B cell (primary cell): Measurements from ENCODE around the gene BBOX1. TPM values are rescaled to one million over a fixed set of nuclear protein-coding genes. Genes with fewer than 3 reads are reported as not detected.

Source experiments
- ATAC-seq: fragments of 200-7000 bp; cut with Tn5 transposase; one replicate; pipeline ENCODE4 v1.10.0; 2021; ENCODE audit warnings: low read depth, mild to moderate bottlenecking, moderate number of reproducible peaks, moderate library complexity
- CTCF ChIA-PET: fragments of 350-600 bp; sonication (Branson Sonifier 250); formaldehyde crosslinking; loops from one replicate; lab custom pipeline; 2021; ENCODE audit warnings: antibody characterized with exemption, inconsistent platforms; lab: Charles Lee
- POLR2A ChIA-PET: fragments of 350-600 bp; sonication (Branson Sonifier 250); formaldehyde crosslinking; loops from one replicate; lab custom pipeline; 2021; ENCODE audit warnings: antibody characterized with exemption; lab: Charles Lee
- DNase-seq: peaks from one replicate; pipeline ENCODE4 v3.0.0; 2013
- H2AFZ ChIP-seq: 2 replicates; pipeline ENCODE4 v1.6.1; 2012; ENCODE audit warnings: mild to moderate bottlenecking, low read depth, low read length; ENCODE audit not compliant: insufficient read depth, poor library complexity, severe bottlenecking
- H3K27ac ChIP-seq, 2 donors: 1 replicate in 1 of 2; 2 replicates in 1 of 2; pipeline ENCODE4 v1.5.1; 2012 to 2013; ENCODE audit warnings: low read length in 2 of 2, mild to moderate bottlenecking in 2 of 2, moderate library complexity in 1 of 2
- H3K27me3 ChIP-seq, 4 experiments: fragments of 200-600 bp in 1 of 4; sonication (generic) in 1 of 4; replicated peaks in 1 of 4; 1 replicate in 2 of 4; 2 replicates in 2 of 4; pipeline versions ENCODE4 v1.6.1 to v1.7.0; 2013 to 2016; ENCODE audit warnings: low read length in 3 of 4, mild to moderate bottlenecking in 2 of 4, mixed read lengths in 1 of 4, moderate library complexity in 1 of 4; ENCODE audit not compliant: insufficient read depth in 4 of 4, control insufficient read depth in 3 of 4; ENCODE audit errors: control extremely low read depth in 1 of 4
- H3K36me3 ChIP-seq, 2 experiments: replicated peaks in 1 of 2; 1 replicate in 1 of 2; 2 replicates in 1 of 2; pipeline versions ENCODE4 v1.6.1 to v1.7.1; 2013; ENCODE audit warnings: low read length in 1 of 2; ENCODE audit not compliant: insufficient read depth in 2 of 2, control insufficient read depth in 1 of 2; ENCODE audit errors: control extremely low read depth in 1 of 2, extremely low read depth in 1 of 2
- H3K4me1 ChIP-seq, 2 donors: fragments of 200-600 bp in 1 of 2; sonication (generic) in 1 of 2; 1 replicate in 1 of 2; 2 replicates in 1 of 2; pipeline versions ENCODE4 v1.5.1 to v1.6.1; 2013 to 2017; ENCODE audit warnings: low read length in 2 of 2; ENCODE audit not compliant: control insufficient read depth in 2 of 2, insufficient read depth in 2 of 2
- H3K4me2 ChIP-seq: replicated peaks from 2 replicates; pipeline ENCODE3; 2012; ENCODE audit warnings: mild to moderate bottlenecking, low read depth, low read length; ENCODE audit not compliant: poor library complexity, severe bottlenecking
- H3K4me3 ChIP-seq, 5 experiments: fragments of 200-600 bp in 1 of 5; sonication (generic) in 1 of 5; 1 replicate in 3 of 5; 2 replicates in 2 of 5; pipeline versions ENCODE4 v1.5.1 to v1.7.0; 2011 to 2016; ENCODE audit warnings: low read length in 4 of 5, mild to moderate bottlenecking in 4 of 5, low read depth in 2 of 5, control low read depth in 1 of 5, moderate library complexity in 1 of 5; ENCODE audit not compliant: insufficient read depth in 1 of 5; ENCODE audit errors: control extremely low read depth in 1 of 5, extremely low read depth in 1 of 5
- H3K79me2 ChIP-seq: fragments of 200-600 bp; sonication (generic); one replicate; pipeline ENCODE4 v1.6.0; 2016; ENCODE audit warnings: low read length; ENCODE audit not compliant: control insufficient read depth, insufficient read depth
- H3K9ac ChIP-seq: fragments of 200-600 bp; sonication (generic); 2 replicates; pipeline ENCODE4 v1.6.1; 2017; ENCODE audit warnings: mild to moderate bottlenecking, low read length, moderate library complexity
- H3K9me3 ChIP-seq, 3 donors: one replicate each; pipeline versions ENCODE4 v1.6.1 to v1.7.1; 2013; ENCODE audit warnings: low read length in 2 of 3; ENCODE audit not compliant: control insufficient read depth in 2 of 3, insufficient read depth in 1 of 3; ENCODE audit errors: control extremely low read depth in 1 of 3
- H4K20me1 ChIP-seq: 2 replicates; pipeline ENCODE4 v1.6.0; 2012; ENCODE audit warnings: mild to moderate bottlenecking, low read length; ENCODE audit not compliant: insufficient read depth, control insufficient read depth, poor library complexity, severe bottlenecking
- H3K27ac Mint-ChIP-seq: one replicate; pipeline ENCODE4 v1.8.0; 2021; ENCODE audit warnings: mixed read lengths
- H3K27me3 Mint-ChIP-seq: one replicate; pipeline ENCODE4 v1.8.0; 2021; ENCODE audit warnings: mixed read lengths
- H3K4me1 Mint-ChIP-seq: one replicate; pipeline ENCODE4 v1.8.0; 2021; ENCODE audit warnings: mixed read lengths
- H3K4me3 Mint-ChIP-seq: one replicate; pipeline ENCODE4 v1.8.0; 2021; ENCODE audit warnings: mixed read lengths
- H3K9me3 Mint-ChIP-seq: one replicate; pipeline ENCODE4 v1.8.0; 2022; ENCODE audit warnings: mixed read lengths; ENCODE audit not compliant: insufficient read depth
- EZH2 ChIP-seq: IDR thresholded peaks from 2 replicates; pipeline ENCODE4 v1.6.1; 2012; ENCODE audit warnings: borderline replicate concordance, low read depth, mild to moderate bottlenecking, moderate library complexity, low read length; ENCODE audit not compliant: insufficient read depth, poor library complexity, severe bottlenecking
- WGBS: methylation state at CpG from one replicate; pipeline ENCODE4 v1.1.5; 2013; ENCODE audit warnings: missing lambda C conversion rate; ENCODE audit not compliant: insufficient coverage; 5-methylcytosine and 5-hydroxymethylcytosine counted together
- intact Hi-C: fragments of 100-400 bp; cut with micrococcal nuclease; formaldehyde crosslinking; loops from one replicate; pipeline ENCODE4 v1.10.0; 2022
- polyA plus RNA-seq: library from polyadenylated mRNA; depleted of rRNA; stranded (reverse); fragments of >200 nt; gene quantifications from 2 replicates; pipeline ENCODE4 v1.2.3, GENCODE V29; 2012
- total RNA-seq, 2 donors: library from RNA; stranded (reverse); fragments of 120-200 nt in 1 of 2; gene quantifications; 1 replicate in 1 of 2; 2 replicates in 1 of 2; pipeline versions ENCODE4 v1.2.3 to v1.2.4, GENCODE V29; 2013 to 2022
- TF ChIP-seq, protein P1 (sequence below): fragments of 200-600 bp; IDR thresholded peaks from one replicate; pipeline ENCODE4 v1.8.0; 2022; ENCODE audit warnings: antibody characterized with exemption, mild to moderate bottlenecking

BBOX1 gene
- total and polyA plus RNA-seq, 2 donors (not counting 1 experiment from before 2014, with no cell fraction given): not detected

DNA sequence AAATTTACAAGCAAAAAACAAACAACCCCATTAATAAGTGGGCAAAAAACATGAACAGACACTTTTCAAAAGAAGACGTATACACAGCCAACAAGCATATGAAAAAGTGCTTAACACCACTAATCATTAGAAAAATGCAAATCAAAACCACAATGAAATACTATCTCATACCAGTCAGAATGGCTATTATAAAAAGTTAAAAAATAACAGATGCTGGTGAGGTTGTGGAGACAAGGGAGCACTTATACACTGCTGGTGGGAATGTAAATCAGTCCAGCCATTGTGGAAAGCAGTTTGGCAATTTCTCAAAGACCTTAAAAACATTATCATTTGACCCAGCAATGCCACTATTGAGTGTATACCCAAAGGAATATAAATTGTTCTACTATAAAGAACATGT is 72.3 kb downstream of the BBOX1 start:
- WGBS: no CpG with 5 or more reads among the region's 1 CpG
- Histone ChIP-seq H3K36me3 (no peaks in the 10 kb centered on the region), H4K20me1 (no peaks in the 10 kb centered on the region), H3K27me3 (no peaks in the 10 kb centered on the region), H3K9ac (no peak overlapping the region), H3K9me3 (no peaks in the 10 kb centered on the region), H3K79me2 (no peaks in the 10 kb centered on the region), H3K4me2 (no peak overlapping the region), H3K27ac (no peak overlapping the region), H3K4me3 (no peak overlapping the region), H3K4me1 (no peaks in the 10 kb centered on the region), H2AFZ (no peak overlapping the region)
- CTCF ChIA-PET: no interaction called here
- H3K9me3 Mint-ChIP-seq: peaks cover 3% of the 10 kb centered on the region
- no peaks in the 10 kb centered on the region for H3K4me1 Mint-ChIP-seq
- intact Hi-C loops: no loop called here
- POLR2A ChIA-PET: no interaction called here
- TF ChIP-seq, protein P1, sequence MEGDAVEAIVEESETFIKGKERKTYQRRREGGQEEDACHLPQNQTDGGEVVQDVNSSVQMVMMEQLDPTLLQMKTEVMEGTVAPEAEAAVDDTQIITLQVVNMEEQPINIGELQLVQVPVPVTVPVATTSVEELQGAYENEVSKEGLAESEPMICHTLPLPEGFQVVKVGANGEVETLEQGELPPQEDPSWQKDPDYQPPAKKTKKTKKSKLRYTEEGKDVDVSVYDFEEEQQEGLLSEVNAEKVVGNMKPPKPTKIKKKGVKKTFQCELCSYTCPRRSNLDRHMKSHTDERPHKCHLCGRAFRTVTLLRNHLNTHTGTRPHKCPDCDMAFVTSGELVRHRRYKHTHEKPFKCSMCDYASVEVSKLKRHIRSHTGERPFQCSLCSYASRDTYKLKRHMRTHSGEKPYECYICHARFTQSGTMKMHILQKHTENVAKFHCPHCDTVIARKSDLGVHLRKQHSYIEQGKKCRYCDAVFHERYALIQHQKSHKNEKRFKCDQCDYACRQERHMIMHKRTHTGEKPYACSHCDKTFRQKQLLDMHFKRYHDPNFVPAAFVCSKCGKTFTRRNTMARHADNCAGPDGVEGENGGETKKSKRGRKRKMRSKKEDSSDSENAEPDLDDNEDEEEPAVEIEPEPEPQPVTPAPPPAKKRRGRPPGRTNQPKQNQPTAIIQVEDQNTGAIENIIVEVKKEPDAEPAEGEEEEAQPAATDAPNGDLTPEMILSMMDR: no peak
- no peak for TF ChIP-seq EZH2
- DNase-seq: no peak
- no peaks in the 10 kb centered on the region for H3K27me3 Mint-ChIP-seq
- no peak for ATAC-seq
- no peak overlapping the region for H3K4me3 Mint-ChIP-seq
- no peak overlapping the region for H3K27ac Mint-ChIP-seq

DNA sequence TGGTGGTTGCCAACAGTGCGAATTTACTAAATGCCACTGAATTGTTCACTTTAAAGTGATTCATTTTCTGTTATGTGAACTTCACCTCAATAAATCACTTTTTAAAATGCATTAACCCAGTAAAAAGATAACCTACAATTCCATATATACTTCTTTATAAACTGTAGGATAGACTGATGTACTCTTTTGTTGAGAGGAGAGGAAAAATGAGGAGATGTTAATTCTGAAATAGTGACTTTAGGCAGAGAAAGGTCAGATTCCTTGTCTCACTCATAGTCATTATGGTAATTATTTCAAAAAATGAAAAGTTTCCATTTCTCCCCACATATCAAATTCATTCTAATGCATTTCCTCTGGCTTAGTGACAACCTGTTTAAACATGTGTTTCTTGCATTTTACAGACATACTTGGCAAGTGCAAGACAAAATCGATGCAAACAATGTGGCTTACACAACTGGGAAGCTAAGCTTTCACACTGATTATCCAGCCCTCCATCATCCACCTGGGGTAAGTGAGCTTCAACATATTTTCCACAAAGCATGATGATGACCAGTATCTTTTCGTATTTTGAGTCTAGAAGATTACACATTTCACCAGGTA is 74.5 kb downstream of the BBOX1 start:
- Histone ChIP-seq H3K27me3 (no peaks in the 10 kb centered on the region), H3K4me2 (no peak overlapping the region), H4K20me1 (no peaks in the 10 kb centered on the region), H3K36me3 (no peaks in the 10 kb centered on the region), H3K79me2 (no peaks in the 10 kb centered on the region), H3K4me3 (no peak overlapping the region), H3K9ac (no peak overlapping the region), H3K4me1 (no peaks in the 10 kb centered on the region), H3K9me3 (no peaks in the 10 kb centered on the region), H2AFZ (no peak overlapping the region), H3K27ac (no peak overlapping the region)
- Mint-ChIP-seq H3K27me3 (no peaks in the 10 kb centered on the region), H3K4me1 (no peaks in the 10 kb centered on the region), H3K4me3 (no peak overlapping the region), H3K9me3 (peaks cover 3% of the 10 kb centered on the region), H3K27ac (no peak overlapping the region)
- no peak for DNase-seq
- 62% methylated on average over 1 of the region's 3 CpGs for WGBS
- ChIA-PET POLR2A (no interaction called here), CTCF (no interaction called here)
- TF ChIP-seq EZH2: no peak
- TF ChIP-seq, protein P1: no peak
- ATAC-seq: no peak
- intact Hi-C loops: no loop called here
